HL-60/S4 treated with retinoic acid at 250 ng/mL for 4 days and 3 days (cell line): ENCODE data around the gene CLIC1.

Experiments used
- in situ Hi-C: fragments of 300-500 bp; cut with MboI; formaldehyde crosslinking; loops from 2 replicates; pipeline ENCODE4 v1.7.0; 2022; ENCODE audit warnings: low sequenced_read_pairs

The CLIC1 gene

DNA sequence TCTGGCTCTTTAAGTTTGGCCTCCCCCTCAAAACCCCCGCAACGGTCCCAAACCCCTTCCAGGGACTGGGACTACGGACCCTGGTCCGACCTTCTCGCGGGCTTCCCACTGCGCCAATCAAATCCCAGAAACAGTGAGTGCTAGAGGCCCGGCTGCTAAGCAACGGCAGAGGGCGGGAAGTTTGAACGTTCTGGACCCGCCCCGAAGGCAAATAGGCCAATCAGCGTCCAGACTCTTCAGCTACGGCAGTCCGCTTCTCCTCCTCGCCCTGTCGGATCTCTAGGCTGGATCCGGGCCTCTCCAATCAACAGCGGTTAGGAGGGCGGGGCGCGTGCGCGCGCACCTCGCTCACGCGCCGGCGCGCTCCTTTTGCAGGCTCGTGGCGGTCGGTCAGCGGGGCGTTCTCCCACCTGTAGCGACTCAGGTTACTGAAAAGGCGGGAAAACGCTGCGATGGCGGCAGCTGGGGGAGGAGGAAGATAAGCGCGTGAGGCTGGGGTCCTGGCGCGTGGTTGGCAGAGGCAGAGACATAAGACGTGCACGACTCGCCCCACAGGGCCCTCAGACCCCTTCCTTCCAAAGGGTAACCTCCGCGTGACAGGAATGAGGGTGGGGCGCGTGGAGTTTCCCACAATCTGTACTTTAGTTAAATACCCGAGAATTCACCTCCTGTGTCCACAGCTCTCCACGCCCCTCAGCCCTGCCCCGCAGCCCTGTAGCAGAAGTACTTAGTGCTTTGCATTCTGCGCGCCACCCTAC, 3.5 kb upstream of the CLIC1 start, which contains the start of gene MSH5:
Gene MSH5 (plus strand): TSS at position 367 of the 758 bp plus-strand sequence. CDS start 462 bp downstream, outside the sequence.
- in situ Hi-C loops = no loop called here

DNA sequence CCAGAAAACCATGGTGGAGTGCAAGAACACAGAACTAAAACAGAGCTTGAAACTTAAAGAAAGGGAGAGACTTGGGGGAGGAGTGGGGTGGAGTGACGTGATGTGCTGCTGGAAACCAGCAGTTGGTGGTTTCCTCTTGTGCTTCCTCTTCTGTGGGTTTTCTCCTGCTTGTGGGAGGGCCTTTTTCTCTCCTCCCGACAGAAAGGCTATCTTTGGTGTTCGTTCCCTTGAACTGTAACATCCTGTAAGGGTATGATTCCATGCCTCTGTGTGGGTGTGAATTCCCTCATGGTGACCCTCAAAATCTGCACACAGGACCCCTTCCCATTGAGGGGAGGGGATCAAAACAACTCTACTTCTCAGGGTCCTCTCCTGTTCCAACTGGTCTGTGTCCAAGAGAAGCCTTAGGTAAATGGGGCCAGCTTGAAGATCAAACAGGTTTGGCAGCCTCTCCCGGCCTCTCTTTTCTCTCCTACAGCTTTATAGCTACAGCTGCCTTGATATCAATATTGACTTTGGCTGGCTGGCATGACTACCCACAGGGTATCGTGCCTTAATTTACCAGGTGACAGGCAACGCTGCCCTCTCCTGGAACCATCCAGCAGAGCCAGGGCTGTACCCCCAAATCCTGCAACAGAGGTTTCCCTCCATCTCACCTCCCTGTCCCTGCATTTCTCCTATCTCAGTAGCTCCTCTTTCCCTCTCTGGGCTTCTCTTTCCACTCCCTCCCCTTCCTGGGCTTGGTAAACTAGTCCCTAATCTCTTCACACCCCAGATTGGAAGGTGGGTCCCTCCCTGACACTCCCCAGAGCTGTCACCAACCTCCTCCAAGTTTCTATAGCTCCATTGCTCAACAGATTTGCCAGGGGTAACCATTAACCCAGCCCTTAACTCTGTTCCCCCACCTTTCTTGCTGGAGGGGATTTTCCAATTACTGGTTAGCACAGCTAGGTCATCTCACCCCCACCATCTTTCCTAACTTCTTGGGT, 2.0 kb upstream of the CLIC1 start:
- in situ Hi-C loops = no loop called here

DNA sequence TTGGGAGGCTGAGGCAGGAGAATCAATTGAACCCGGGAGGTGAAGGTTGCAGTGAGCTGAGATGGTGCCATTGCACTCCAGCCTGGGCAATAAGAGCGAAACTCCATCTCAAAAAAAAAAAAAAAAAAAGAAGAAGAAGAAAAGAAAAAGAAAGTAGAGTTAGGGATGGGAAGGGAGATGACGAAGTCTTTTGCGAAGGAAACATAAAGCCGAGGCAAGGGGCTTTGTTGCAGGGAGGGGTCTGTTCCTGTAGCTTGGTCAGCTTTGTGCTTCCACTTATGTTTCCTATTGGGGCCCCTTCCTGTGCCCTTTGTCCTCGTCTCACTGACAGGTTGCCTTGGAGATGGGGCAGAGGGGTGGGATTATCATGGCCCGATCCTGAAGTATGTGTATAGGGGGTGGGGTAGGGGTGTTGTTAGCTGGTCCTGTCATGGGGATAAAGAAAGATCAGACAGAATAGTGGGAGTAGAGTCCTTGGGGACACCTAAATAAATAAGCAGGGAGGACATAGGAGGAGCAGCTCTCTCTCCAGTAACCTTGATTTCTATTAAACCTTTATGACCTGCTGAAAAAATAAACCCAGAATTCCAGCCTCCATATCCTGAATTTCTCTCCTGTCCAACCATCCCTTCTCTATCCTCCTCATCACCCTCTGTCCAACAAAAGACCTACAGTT, 1.1 kb upstream of the CLIC1 start:
- in situ Hi-C loops = no loop called here

DNA sequence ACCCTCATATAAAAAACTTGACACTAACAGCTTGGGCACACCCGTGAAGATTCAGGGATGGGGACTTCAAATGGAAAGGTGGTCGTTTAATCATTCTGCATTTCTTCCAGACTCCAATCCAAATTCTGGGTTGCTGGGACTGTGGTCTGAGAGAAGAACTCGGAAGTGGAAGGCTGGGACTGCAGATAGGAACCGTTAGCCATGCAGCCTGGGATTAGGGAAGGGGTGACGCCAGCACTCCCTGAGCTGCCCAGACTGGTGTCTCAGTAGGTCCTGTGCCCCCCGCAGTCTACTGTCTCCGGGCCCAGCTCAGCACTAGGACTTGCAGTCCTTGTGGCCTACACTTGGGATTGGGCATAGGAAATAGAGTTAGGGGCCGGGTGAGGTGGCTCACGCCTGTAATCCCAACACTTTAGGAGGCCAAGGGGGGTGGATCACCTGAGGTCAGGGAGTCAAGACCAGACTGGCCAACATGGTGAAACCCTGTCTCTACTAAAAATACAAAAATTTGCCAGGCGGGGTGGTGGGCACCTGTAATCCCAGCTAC, 511 bp upstream of the CLIC1 start:
- in situ Hi-C loops = no loop called here

DNA sequence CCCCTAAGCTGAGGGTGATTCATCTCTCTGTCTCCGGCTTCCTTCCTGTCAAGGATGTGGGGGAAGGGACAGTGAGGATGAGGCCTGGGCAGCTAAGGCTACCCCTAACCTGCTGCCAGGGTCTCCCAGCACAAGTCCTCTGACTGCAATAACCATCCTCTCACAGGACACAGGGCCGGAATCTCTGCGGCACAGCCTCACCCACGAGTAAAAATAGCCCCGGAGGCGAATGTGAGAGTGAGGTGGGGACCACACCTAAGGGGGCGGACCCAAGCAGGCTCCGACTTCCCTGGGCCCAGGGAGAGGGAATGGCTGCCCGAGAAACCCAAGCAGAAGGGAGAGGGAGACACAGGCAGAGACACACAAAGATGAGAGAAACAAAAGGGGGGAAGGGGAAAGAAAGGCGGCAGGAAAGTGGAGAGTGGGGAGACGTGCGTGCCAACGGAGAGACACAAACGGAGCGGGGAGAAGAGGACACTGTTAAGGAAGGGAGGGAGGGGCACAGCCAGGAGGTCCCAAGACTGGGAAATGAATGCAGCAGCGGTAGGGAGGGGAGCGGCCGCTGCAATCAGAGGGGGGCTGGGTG, 1.4 kb downstream of the CLIC1 start:
- in situ Hi-C loops = no loop called here

DNA sequence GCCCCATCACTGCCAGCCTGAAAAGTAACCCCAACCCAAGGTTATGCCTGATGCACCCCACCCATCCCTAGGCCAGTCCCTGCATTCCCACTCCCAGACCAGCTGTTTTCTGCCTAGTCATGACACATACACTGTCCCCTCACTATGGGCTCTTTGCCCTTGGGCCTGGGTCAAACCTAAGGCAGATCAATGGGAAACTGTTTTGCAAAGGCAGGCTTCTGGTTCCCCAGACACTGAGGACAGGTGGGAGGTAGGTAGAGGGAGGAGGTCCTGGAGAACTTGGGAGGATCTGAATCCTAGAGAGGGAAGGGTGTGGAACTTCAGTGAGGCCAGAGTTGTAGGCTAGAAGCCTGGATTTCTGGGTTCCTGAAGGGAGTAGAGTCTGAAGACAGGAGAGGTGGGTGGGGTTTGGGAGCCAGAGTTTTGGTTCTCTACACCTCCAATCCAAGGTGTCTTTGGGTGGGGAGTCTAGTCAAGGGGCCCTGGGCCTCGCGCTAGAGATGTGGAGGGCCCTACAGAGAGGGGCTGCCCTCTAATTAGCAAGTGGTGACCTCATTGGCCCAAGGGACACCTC, 2.0 kb downstream of the CLIC1 start:
- in situ Hi-C loops = no loop called here

DNA sequence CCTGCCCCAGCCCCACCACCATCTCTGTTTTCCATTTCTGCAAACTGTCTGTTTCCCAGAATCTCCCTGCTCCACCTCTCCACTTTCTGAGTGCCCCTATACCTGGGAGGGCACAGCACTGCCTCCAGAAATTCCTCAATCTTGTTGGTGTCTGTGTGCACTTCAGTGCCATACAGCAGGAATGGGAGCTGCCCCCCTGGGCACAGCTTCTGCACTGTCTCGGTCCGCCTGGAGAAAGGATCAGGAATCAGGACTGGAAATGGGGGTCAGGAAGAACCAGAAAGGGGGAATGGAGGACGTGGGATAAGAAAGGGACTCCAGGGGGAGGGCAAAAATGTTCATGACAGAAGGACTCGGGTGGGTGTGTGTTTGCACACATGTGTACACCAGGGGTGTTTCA, 2.6 kb downstream of the CLIC1 start:
- in situ Hi-C loops = no loop called here

DNA sequence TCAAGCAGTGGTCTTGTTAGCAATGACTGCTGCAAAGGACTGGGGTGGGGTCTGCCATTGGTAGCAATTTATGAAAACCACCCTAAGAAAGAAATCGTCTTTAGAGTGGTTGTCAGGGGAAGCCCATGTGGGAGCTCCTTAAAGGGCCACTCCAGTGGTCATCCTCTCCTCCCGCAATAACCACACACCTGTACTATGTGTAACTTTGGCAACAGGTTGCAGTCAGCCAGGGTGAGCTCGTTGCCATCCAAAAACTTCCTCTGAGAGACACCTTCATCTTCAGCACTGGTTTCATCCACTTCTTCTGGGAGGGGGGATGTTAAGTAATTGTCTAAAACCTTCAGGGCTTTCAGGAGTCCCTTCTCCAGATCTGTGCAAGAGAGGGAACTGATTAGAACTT, 4.3 kb downstream of the CLIC1 start:
- in situ Hi-C loops = no loop called here

DNA sequence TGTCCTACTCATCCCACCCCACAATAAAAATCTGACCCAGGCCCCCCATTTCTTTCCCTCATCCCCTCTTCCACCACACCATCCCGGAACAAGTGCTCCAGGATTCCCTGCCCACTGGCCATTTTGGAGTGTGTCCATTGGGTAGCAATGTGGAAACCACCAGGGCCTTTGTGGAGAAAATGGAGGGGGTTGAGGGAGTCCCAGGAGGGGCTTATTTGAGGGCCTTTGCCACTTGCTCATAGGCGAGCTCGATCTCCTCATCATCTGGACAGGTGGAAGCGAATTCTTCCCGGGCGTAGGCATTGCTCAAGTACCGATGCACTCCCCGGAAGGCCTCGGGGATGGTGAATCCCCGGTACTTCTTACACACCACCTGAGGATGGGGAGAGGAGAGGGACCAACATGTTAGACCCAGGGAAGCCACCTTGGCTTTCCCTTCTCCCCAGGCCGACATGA, 5.7 kb downstream of the CLIC1 start:
- in situ Hi-C loops = no loop called here

DNA sequence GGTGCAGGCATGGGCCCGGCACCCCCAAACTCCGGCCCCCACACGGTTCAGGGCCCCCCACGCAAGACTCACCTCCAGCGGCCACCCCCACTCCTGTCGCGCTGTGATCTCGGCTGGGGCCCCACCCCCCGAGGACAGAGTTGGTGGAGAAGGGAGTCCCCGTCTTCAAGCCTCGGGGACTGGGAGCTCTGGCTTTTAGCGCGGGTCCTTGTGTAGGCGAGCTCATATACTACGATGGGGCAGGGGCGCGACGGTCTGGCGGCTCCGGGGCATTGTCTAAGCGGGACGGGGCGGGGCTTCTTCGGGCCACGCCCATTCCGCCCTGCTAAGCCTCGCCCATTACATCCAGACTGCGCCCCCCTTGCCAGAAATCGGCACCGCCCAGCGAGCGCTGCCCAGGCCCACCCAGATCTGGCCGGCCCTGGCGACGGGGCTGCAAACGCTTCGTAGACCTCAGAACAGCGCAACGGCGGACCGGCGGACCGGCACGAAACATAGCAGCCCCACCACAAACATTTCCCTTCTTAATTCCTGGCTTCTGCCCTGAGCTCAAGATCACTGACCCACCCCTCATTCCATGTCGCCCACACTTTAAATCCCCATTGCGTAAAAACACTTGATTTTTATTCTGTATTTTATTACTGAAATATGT, 6.2 kb downstream of the CLIC1 start:
- in situ Hi-C loops = no loop called here

DNA sequence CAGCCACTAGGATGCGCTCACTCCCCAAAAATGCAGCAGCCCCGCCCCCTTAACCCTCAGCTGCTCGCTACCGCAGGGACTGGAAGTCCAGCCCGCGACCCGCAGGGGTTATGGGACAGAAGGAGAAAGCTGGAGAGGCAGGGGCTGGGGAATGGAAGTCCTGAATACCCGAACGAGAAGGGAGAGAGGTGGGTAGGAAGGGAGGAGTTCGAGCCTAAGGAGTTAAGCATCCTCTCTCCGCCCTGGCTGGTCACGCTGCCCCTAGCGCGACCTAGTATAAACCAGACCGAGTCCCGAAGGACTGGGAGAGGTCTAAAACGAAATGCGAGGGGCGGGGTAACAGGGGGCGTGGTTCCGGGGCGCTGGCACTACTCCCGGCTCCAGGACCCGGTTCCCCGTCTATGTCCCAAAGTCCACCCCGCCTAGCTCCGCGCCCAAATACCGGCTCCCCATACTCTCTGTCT, 6.8 kb downstream of the CLIC1 start:
- in situ Hi-C loops = no loop called here

DNA sequence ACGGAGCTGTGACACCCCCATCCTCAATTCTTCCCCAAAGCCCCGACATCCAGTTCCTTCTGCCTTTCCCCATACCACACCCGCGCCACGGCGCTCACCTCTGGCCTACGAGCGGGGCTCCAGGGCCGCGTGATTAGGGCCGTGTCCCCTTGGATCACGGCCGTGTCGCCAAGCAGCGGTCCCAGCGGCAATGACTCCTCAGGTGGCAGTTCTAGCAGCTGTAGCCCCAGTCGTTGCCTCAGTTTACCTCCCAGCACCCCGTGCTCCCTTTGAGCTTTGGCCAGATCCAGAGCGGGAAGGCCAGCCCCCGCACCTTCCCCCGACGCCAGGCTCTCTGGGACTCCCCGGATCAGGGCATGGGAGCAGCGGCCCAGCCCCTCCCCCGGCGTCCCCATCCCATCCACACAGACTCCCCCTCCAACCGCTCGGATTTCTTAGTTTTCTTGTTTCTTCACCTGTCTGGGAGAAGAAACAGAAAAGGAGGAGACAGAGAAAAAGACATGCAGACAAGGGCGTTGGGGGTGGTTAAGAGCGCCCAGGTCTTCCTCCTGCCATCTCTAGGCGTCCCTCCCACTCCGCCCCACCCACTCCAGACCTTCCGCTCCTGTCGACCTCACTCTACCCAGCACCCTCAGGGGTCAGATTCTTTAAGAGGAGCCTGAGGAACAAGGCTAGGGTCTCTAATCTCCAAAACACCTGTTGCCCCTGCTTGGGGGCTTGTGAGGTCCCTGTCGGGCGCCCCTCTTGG, 7.4 kb downstream of the CLIC1 start, which contains the start of gene DDAH2:
Gene DDAH2 (minus strand): TSS at position 533 of the 748 bp plus-strand sequence. CDS start 138 bp downstream, at position 395.
- in situ Hi-C loops = no loop called here

DNA sequence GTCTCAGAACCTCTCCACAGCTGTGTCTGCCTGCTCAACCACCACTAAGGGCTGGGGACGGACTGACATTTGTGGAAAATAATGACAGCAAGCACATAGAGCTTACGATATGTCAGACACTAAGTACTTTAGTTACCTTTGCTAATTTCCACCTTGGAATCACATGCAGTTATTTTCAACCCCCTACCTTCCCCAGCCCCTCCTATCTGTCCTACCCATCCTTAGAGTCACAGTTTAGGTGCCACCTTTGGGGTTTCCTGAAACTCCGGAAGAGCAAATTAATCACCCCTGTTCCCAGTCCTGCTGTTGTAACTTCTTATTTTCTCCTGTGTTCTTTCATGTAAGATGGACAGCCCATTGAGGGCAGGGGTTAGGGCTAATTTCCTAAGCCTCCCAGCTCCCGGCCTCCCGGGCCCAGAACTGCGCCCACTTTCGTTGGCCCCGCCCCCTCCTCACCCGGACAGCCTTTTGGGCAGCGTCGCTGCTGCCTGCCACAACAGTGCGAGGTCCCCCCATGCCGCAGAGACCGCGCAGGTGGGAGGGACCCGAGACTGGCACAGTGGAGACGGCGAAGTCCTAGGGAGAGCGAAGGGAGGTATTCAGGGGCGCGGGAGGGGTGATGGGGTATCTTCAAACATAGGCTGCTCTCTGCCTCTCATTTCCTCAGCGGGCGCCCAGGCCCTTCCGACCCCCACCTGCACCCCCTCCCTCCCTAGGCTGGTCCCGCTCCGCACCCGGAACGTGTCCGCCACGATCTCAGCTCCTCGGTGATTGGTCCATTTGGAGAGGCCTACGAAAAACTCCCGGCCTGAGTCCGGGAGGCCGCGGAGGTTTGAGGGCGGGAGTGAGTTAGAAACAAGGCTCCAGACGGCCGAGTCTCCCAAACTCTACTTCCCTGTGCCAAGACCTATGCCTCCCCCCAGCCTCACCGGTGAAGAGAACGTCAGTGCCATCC, 8.3 kb downstream of the CLIC1 start:
- in situ Hi-C loops = no loop called here

DNA sequence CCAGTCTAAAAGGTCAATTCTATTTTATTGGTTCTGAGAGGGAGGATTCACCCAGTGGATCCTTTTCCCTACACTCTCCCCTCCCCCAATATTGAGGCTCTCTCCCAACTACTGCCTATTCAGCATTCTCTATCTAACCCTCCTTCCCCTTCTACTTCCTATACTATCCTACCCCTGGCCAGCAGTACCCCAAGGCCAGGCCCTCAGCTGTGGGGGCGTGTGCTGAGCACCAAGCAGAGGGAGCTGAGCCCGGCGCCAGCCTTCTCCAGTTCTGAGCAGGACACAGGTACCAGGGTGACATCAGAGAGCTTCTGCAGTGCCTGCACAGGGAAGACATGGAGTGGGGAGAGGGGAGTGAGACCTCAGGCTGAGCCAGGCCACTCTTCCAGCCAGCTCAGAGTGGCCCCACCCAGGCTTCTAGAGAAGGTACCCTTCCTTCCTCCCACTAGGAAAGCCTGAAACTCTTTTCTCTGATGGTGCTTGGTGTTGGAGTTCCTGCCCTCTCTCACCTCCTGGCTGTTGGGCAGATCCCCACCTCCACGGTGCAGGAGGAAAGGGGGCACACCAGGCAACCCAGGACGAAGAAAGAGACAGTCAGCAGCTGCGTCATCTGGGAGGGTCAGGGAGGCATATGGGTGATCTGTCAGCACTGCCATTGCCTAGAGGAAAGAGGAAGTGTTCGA, 9.2 kb downstream of the CLIC1 start:
- in situ Hi-C loops = no loop called here

DNA sequence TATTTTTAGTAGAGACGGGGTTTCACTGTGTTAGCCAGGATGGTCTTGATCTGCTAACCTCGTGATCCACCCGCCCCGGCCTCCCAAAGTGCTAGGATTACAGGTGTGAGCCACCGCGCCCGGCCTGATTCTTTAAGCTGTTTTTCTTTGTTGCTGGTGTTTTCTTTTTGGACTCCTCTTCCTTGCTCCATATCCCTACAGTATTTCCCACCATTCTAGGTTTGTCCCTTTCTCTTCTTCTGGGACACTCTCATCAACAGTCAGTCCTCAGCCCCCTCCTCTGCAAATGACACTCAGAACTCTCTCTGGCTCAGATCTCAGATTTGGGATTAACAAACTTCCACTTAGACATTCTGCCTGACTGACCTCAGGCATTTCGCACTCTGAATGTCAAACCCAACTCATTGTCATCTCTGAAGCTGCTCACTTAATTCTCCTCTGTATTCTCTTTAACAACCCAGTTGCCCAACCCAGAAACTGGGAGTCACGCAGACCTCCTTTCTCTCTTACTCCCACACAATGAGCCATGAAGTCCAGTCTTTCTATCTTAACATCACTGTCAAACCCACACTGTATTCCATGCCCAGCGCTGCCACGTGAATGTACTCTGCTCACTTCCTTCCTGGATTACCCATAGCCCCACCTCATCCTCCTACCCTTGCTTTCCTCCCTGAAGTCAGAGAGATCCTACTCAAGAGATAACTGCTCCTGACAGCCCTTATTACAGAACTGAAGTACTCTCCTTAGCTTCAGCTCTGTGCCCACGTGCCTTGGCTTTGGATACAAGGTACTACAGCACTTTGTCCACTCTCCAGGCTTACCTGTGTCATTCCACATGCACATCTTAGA, 10.6 kb downstream of the CLIC1 start:
- in situ Hi-C loops = no loop called here
